ENCODE results near the gene GCAT.
A peak's percentile ranks its signal among the peaks of the same experiment; 100 is the strongest.
"Not testable (repeated sequence)": the region's sequence is repeated elsewhere in the genome, so short reads cannot be mapped to it uniquely, and the experiment has no call there.

Gene GCAT

GRCh38 chr22:37784829-37785495, 22.8 kb upstream of the GCAT start:
- no peaks in the 10 kb centered on the region for H3K27me3 ChIP-seq (ENCODE audit: control insufficient read depth, insufficient read depth, low read length)
- H3K9me3 ChIP-seq (ENCODE audit: control insufficient read depth, insufficient read depth, low read length): no peaks in the 10 kb centered on the region
- H3K4me3 ChIP-seq (ENCODE audit: low read depth, low read length): no peak overlapping the region
- no peak overlapping the region for H3K9ac ChIP-seq (ENCODE audit: low read depth, low read length)
- no peaks in the 10 kb centered on the region for H3K36me3 ChIP-seq (ENCODE audit: control insufficient read depth, insufficient read depth, low read length)
- H3K4me1 ChIP-seq (ENCODE audit: control insufficient read depth, insufficient read depth, low read length): no peaks in the 10 kb centered on the region
- no peak overlapping the region for H3K27ac ChIP-seq (ENCODE audit: low read depth, low read length)

GRCh38 chr22:37790234-37790633, 17.5 kb upstream of the GCAT start:
- H3K27me3 ChIP-seq (ENCODE audit: control insufficient read depth, insufficient read depth, low read length): no peaks in the 10 kb centered on the region
- no peaks in the 10 kb centered on the region for H3K36me3 ChIP-seq (ENCODE audit: control insufficient read depth, insufficient read depth, low read length)
- H3K9me3 ChIP-seq (ENCODE audit: control insufficient read depth, insufficient read depth, low read length): no peaks in the 10 kb centered on the region
- no peaks in the 10 kb centered on the region for H3K4me1 ChIP-seq (ENCODE audit: control insufficient read depth, insufficient read depth, low read length)
- H3K27ac ChIP-seq (ENCODE audit: low read depth, low read length): no peak overlapping the region
- no peak overlapping the region for H3K9ac ChIP-seq (ENCODE audit: low read depth, low read length)
- H3K4me3 ChIP-seq (ENCODE audit: low read depth, low read length): no peak overlapping the region

DNA sequence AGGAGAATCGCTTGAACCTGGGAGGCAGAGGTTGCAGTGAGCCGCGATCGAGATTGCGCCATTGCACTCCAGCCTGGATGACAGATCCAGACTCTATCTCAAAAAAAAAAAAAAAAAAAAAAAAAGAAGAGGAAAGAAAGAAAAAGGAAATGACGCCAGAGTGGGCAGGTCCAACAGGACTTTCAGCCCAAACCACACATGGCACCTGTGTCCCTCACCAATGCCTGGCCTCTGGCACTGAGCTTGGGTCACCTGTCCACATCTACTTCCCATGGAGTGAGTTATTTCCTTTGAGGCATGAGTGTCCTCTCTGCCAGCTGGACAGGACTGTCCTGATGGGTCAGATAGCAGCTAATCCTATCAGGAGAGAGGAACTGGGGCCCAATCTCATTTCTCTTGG, 15.2 kb upstream of the GCAT start:
- Histone ChIP-seq H3K27me3 (ENCODE audit: control insufficient read depth, insufficient read depth, low read length) (no peaks in the 10 kb centered on the region), H3K36me3 (ENCODE audit: control insufficient read depth, insufficient read depth, low read length) (no peaks in the 10 kb centered on the region), H3K9me3 (ENCODE audit: control insufficient read depth, insufficient read depth, low read length) (no peaks in the 10 kb centered on the region), H3K4me1 (ENCODE audit: control insufficient read depth, insufficient read depth, low read length) (no peaks in the 10 kb centered on the region), H3K27ac (ENCODE audit: low read depth, low read length) (no peak overlapping the region), H3K4me3 (ENCODE audit: low read depth, low read length) (no peak overlapping the region), H3K9ac (ENCODE audit: low read depth, low read length) (no peak overlapping the region)

DNA sequence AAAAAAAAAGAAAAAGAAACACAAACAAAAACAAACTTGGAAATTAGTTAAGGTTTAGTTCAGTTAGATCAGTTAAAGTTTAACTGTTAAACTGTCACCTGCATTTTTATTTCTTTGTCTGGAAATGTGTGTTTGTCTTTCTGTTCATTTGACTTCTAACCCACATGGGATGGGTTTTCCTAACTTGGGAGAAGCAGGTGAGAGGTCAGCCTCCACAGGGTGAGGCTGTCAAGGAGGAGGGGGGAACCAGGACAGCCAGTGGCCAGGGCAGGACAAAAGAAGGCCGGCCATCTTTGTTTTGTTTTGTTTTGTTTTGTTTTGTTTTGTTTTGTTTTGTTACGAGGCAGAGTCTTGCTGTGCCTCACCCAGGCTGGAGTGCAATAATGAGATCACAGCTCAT, 13.4 kb upstream of the GCAT start:
- Histone ChIP-seq H3K9ac (ENCODE audit: low read depth, low read length) (no peak overlapping the region), H3K9me3 (ENCODE audit: control insufficient read depth, insufficient read depth, low read length) (no peaks in the 10 kb centered on the region), H3K4me1 (ENCODE audit: control insufficient read depth, insufficient read depth, low read length) (no peaks in the 10 kb centered on the region), H3K4me3 (ENCODE audit: low read depth, low read length) (no peak overlapping the region), H3K36me3 (ENCODE audit: control insufficient read depth, insufficient read depth, low read length) (no peaks in the 10 kb centered on the region), H3K27ac (ENCODE audit: low read depth, low read length) (no peak overlapping the region), H3K27me3 (ENCODE audit: control insufficient read depth, insufficient read depth, low read length) (peaks cover 5% of the 10 kb centered on the region; the same call in 1 of the 2 replicates)

DNA sequence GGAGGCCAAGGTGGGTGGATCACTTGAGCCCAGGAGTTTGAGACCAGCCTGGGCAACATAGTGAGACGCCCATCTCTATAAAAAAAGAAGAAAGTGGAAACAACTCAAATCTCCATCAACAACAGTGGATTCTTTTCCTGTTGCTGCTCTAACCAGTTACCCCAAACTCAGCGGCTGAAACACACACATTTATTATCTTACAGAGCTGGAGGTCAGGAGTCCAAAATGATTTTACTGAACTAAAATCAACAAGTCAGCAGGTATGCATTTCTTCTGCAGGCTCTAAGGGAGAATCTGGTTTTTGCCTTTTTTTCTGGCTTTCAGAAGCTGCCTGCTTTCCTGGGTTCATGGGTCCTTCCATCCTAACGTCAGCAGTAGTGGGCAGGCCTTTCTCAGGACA, 11.7 kb upstream of the GCAT start:
- Histone ChIP-seq H3K9ac (ENCODE audit: low read depth, low read length) (no peak overlapping the region), H3K4me3 (ENCODE audit: low read depth, low read length) (no peak overlapping the region), H3K36me3 (ENCODE audit: control insufficient read depth, insufficient read depth, low read length) (no peaks in the 10 kb centered on the region), H3K27me3 (ENCODE audit: control insufficient read depth, insufficient read depth, low read length) (peaks cover 5% of the 10 kb centered on the region; the same call in 1 of the 2 replicates), H3K27ac (ENCODE audit: low read depth, low read length) (no peak overlapping the region), H3K4me1 (ENCODE audit: control insufficient read depth, insufficient read depth, low read length) (no peaks in the 10 kb centered on the region), H3K9me3 (ENCODE audit: control insufficient read depth, insufficient read depth, low read length) (no peaks in the 10 kb centered on the region)

DNA sequence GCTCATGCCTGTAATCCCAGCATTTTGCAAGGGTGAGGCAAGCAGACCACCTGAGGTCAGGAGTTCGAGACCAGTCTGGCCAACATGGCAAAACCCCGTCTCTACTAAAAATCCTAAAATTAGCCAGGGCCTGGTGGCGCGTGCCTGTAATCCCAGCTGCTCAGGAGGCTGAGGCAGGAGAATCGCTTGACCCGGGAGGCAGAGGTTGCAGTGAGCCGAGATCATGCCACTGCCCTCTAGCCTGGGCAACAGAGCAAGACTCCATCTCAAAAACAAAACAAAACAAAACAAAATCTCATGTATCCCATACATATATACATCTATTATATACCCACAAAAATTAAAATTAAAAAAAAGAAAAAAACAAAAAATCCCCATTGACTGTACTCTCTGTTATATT, 10.5 kb upstream of the GCAT start:
- not testable (repeated sequence) for H3K36me3 ChIP-seq (ENCODE audit: control insufficient read depth, insufficient read depth, low read length); H3K27ac ChIP-seq (ENCODE audit: low read depth, low read length); H3K9ac ChIP-seq (ENCODE audit: low read depth, low read length); H3K9me3 ChIP-seq (ENCODE audit: control insufficient read depth, insufficient read depth, low read length); H3K27me3 ChIP-seq (ENCODE audit: control insufficient read depth, insufficient read depth, low read length); H3K4me3 ChIP-seq (ENCODE audit: low read depth, low read length); H3K4me1 ChIP-seq (ENCODE audit: control insufficient read depth, insufficient read depth, low read length)

DNA sequence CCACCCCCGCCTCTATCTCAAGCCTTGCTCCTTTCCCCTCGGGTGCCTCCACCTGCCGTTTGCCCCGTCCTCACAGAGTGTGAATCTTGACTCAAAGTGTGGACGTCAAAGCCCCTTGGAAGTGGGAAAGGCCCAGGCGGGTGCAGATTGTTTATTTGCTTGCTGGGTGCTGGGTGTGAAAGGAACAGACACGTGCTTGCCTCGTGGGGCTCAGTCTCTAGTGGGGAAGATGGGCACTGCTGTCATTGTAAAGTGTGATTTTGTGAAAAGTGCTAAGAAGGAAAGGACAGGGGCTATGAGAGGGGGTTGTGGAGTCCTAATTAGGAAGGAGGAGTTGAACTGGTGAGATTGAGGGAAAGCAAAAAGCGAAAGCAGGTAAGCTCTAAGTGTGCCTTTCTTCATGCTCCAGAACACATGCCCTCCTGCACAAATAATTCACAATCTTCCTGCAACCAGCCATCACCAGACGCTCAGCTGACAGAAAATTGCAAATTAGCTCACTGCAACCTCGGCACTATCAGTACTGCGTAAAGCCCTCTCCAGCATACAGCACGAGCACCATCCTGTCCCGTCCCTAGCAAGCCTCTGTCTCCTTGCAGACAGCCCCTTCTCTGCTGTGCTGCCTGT, 9.7 kb upstream of the GCAT start:
- H3K9me3 ChIP-seq (ENCODE audit: control insufficient read depth, insufficient read depth, low read length): no peaks in the 10 kb centered on the region
- peaks cover 11% of the 10 kb centered on the region for H3K27me3 ChIP-seq (ENCODE audit: control insufficient read depth, insufficient read depth, low read length)
- no peak overlapping the region for H3K9ac ChIP-seq (ENCODE audit: low read depth, low read length)
- no peaks in the 10 kb centered on the region for H3K36me3 ChIP-seq (ENCODE audit: control insufficient read depth, insufficient read depth, low read length)
- no peak overlapping the region for H3K4me3 ChIP-seq (ENCODE audit: low read depth, low read length)
- H3K4me1 ChIP-seq (ENCODE audit: control insufficient read depth, insufficient read depth, low read length): no peaks in the 10 kb centered on the region
- no peak overlapping the region for H3K27ac ChIP-seq (ENCODE audit: low read depth, low read length)

DNA sequence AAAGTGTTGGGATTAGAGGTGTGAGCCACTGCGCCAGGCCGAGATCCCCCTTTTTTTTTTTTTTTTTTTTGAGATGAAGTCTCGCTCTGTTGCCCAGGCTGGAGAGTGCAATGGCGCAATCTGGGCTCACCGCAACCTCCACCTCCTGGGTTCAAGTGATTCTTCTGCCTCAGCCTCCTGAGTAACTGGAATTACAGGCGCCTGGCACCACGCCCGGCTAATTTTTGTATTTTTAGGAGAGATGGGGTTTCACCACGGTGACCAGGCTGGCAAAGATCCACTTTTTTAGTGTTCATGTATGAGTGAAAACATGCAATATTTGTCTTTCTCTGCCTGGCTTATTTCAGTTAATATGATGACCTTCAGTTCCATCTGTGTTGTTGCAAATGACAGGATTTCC, 7.8 kb upstream of the GCAT start:
- peaks cover 29% of the 10 kb centered on the region for H3K27me3 ChIP-seq (ENCODE audit: control insufficient read depth, insufficient read depth, low read length)
- not testable (repeated sequence) for H3K9ac ChIP-seq (ENCODE audit: low read depth, low read length); H3K4me3 ChIP-seq (ENCODE audit: low read depth, low read length); H3K36me3 ChIP-seq (ENCODE audit: control insufficient read depth, insufficient read depth, low read length); H3K27ac ChIP-seq (ENCODE audit: low read depth, low read length); H3K9me3 ChIP-seq (ENCODE audit: control insufficient read depth, insufficient read depth, low read length)
- H3K4me1 ChIP-seq (ENCODE audit: control insufficient read depth, insufficient read depth, low read length): peaks cover 12% of the 10 kb centered on the region

DNA sequence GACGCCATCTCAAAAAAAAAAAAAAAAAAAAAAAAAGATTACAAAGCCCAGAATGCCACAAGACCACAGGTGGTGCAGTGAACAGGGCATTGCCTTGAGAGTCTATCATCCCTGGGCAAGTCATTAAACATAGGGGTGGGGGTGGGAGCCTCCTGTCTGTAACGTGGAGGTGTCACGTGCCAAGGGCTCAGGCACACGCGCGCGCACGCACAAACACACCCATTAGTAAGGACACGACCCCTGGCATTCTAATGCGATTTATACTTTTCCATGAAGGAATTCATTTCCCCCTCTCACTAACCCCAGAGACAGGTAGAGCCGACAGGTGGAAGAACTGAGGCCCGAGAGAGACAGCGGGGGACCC, 5.8 kb upstream of the GCAT start:
- Histone ChIP-seq H3K9me3 (ENCODE audit: control insufficient read depth, insufficient read depth, low read length) (no peaks in the 10 kb centered on the region), H3K36me3 (ENCODE audit: control insufficient read depth, insufficient read depth, low read length) (no peaks in the 10 kb centered on the region), H3K9ac (ENCODE audit: low read depth, low read length) (no peak overlapping the region), H3K27ac (ENCODE audit: low read depth, low read length) (no peak overlapping the region), H3K4me3 (ENCODE audit: low read depth, low read length) (peak overlapping the region; percentile 86), H3K27me3 (ENCODE audit: control insufficient read depth, insufficient read depth, low read length) (peaks cover 44% of the 10 kb centered on the region), H3K4me1 (ENCODE audit: control insufficient read depth, insufficient read depth, low read length) (peaks cover 27% of the 10 kb centered on the region)

DNA sequence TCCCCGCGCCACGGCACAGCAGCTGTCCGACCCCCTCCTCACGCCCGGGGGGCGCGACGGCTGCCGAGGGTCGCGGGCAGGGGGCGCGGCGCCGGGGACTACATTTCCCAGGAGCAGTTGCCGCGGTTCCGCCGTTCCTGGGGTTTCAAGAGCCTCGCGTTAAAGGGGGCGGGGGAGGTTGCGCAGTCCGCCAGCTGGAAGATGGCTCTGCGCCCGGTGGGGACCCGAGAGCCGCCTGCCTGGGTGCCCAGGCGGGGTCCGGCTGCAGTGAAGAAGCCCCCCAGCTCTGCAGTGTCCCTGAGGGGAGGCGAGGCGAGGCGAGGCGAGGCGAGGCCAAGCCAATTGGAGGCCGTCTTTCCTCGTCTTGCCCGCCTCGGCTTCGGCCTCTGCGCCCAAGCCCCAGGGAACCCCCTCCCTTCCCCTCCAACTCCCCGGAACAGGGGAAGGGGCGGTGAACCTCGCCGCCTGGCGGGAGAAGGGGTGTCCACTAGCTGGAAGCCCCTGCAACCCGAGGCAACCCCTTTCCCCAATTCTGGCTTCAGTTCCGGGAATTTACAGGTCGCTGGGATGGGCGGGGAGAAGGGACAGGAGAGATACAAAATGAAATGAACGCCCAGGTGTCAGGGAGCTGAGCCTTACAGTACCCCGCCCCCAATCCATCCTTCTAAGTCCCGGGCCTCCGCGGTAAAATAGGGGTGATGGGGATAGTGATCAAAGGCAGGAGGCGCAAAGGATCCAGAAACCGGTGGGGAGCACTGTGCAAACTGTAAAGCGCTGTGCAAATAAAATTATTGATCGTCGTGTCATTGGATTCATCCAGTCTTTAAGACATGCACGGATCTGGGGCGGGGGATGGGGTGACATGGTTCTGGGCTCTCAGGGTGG, 5.2 kb upstream of the GCAT start:
- Histone ChIP-seq H3K4me3 (ENCODE audit: low read depth, low read length) (peak overlapping the region; percentile 86), H3K9ac (ENCODE audit: low read depth, low read length) (no peak overlapping the region), H3K4me1 (ENCODE audit: control insufficient read depth, insufficient read depth, low read length) (peaks cover 27% of the 10 kb centered on the region), H3K9me3 (ENCODE audit: control insufficient read depth, insufficient read depth, low read length) (no peaks in the 10 kb centered on the region), H3K27me3 (ENCODE audit: control insufficient read depth, insufficient read depth, low read length) (peaks cover 47% of the 10 kb centered on the region), H3K36me3 (ENCODE audit: control insufficient read depth, insufficient read depth, low read length) (no peaks in the 10 kb centered on the region), H3K27ac (ENCODE audit: low read depth, low read length) (no peak overlapping the region)

DNA sequence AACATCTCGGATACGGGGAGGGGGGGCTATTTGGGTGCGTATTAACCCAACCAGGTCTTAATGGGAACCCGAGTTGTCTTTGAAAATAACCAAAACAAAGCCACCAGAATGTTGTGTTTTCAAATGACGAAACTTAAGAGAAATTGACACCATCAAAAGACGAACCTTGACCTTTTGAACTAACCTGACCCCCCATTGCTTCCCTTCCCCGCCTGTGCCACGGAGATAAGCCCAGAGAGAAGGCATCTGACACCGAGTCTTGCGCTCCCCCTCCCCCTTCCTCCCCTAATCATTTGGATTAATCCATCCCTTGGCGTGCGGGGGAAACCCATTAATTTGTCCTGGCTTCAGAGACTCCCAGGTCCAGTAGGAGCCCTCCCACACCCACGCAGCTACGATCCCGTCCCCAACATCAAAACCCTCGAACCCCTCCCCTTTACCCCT, 4.5 kb upstream of the GCAT start:
- Histone ChIP-seq H3K27me3 (ENCODE audit: control insufficient read depth, insufficient read depth, low read length) (peaks cover 47% of the 10 kb centered on the region), H3K9me3 (ENCODE audit: control insufficient read depth, insufficient read depth, low read length) (no peaks in the 10 kb centered on the region), H3K4me1 (ENCODE audit: control insufficient read depth, insufficient read depth, low read length) (peaks cover 27% of the 10 kb centered on the region), H3K4me3 (ENCODE audit: low read depth, low read length) (peak overlapping the region; percentile 86), H3K9ac (ENCODE audit: low read depth, low read length) (no peak overlapping the region), H3K27ac (ENCODE audit: low read depth, low read length) (no peak overlapping the region), H3K36me3 (ENCODE audit: control insufficient read depth, insufficient read depth, low read length) (no peaks in the 10 kb centered on the region)

All from HUES48 (cell line).